Body of pancreas (tissue), 4 donors: ENCODE results near the gene OGT. TPM values are rescaled to one million over a fixed set of nuclear protein-coding genes. Genes with fewer than 3 reads are reported as not detected.

ENCODE experiments used
- ATAC-seq: fragments of 150-250 bp; one replicate; pipeline ENCODE4 v1.9.1; 2016
- DNase-seq, 4 donors: peaks; one replicate each; pipeline ENCODE4 v3.0.0-alpha.2; 2019
- H3K27ac ChIP-seq, 4 donors: fragments of 200-600 bp; sonication (generic); 1 replicate in 3 of 4; 2 replicates in 1 of 4; pipeline versions ENCODE4 v1.5.1 to v1.6.1; 2016 to 2019; ENCODE audit warnings: mild to moderate bottlenecking in 1 of 4, mixed read lengths in 1 of 4, moderate library complexity in 1 of 4
- H3K27me3 ChIP-seq, 2 donors: fragments of 200-600 bp; sonication (generic); one replicate each; pipeline ENCODE4 v1.6.0; 2016; ENCODE audit warnings: mild to moderate bottlenecking in 1 of 2
- H3K36me3 ChIP-seq, 2 donors: fragments of 200-600 bp; sonication (generic); replicated peaks in 1 of 2; 2 replicates each; pipeline ENCODE4 v1.5.1; 2016; ENCODE audit warnings: low read depth in 2 of 2; ENCODE audit not compliant: insufficient read depth in 1 of 2
- H3K4me1 ChIP-seq: fragments of 200-600 bp; sonication (generic); one replicate; pipeline ENCODE4 v1.6.0; 2016
- H3K4me3 ChIP-seq, 2 donors: fragments of 200-600 bp; sonication (generic); 1 replicate in 1 of 2; 2 replicates in 1 of 2; pipeline ENCODE4 v1.5.1; 2016 to 2019
- H3K9me3 ChIP-seq, 3 donors: fragments of 200-600 bp; sonication (generic); 1 replicate in 2 of 3; 2 replicates in 1 of 3; pipeline ENCODE4 v1.5.1; 2016
- CTCF ChIP-seq, 7 experiments: fragments of 450-650 bp in 4 of 7; fragments of 200-600 bp in 3 of 7; sonication (generic) in 3 of 7; IDR thresholded peaks; one replicate each; pipeline ENCODE4 v1.5.1; 2016 to 2019; ENCODE audit warnings: antibody characterized with exemption in 7 of 7
- POLR2A ChIP-seq, 3 donors: fragments of 450-650 bp; IDR thresholded peaks; one replicate each; pipeline ENCODE4 v1.6.1; 2016; ENCODE audit warnings: antibody characterized with exemption in 3 of 3, mild to moderate bottlenecking in 2 of 3
- WGBS, 2 donors: methylation state at CpG; one replicate each; pipeline ENCODE4 v1.1.5; 2017; 5-methylcytosine and 5-hydroxymethylcytosine counted together
- intact Hi-C: fragments of 100-400 bp; cut with DNase I; formaldehyde crosslinking; loops from one replicate; pipeline ENCODE4 v1.15.1; 2023
- total RNA-seq, 2 donors: library from RNA; depleted of rRNA; stranded (reverse); fragments of >200 nt; gene quantifications; one replicate each; pipeline ENCODE4 v1.1.0, GENCODE V29; 2016

OGT gene
- total RNA-seq, 2 donors from 2014 or later, result 180 to 184 TPM

- peak; percentile 15 to 48 (median 40) for DNase-seq
- no peaks in the 10 kb centered on the region for H3K36me3 ChIP-seq
- H3K4me3 ChIP-seq, result no peak within 1 kb of the TSS
- ATAC-seq, result no peak
- intact Hi-C loops, result no loop called here
- no peaks in the 10 kb centered on the region for H3K27me3 ChIP-seq
- TF ChIP-seq POLR2A (IDR thresholded peaks at IDR 0.05), result no peak
- no peak for TF ChIP-seq CTCF (IDR thresholded peaks at IDR 0.05)
- 75% methylated on average over 1 of the region's 4 CpGs; no CpG with 5 or more reads in 1 of the 2 donors for WGBS, 2 donors
- H3K27ac ChIP-seq, result no peak within 1 kb of the TSS
- H3K9me3 ChIP-seq, result no peaks in the 10 kb centered on the region
- peaks cover 13% of the 10 kb centered on the region for H3K4me1 ChIP-seq
Measured at GRCh38 chrX:71618303-71618721, 85.4 kb downstream of the OGT start, which contains the start of gene CXCR3. Gene CXCR3, minus strand, starts transcription at chrX:71618511. Its CDS starts 62 bp downstream, at chrX:71618449.

GRCh38 chrX:71618787-71619186 lies 85.9 kb downstream of the OGT start:
- H3K4me1 ChIP-seq, result peaks cover 13% of the 10 kb centered on the region
- H3K27me3 ChIP-seq, result no peaks in the 10 kb centered on the region
- 67 to 75% methylated on average over 1 to 3 of the region's 3 CpGs for WGBS, 2 donors
- H3K4me3 ChIP-seq, result no peak overlapping the region
- H3K27ac ChIP-seq, result no peak overlapping the region
- DNase-seq (no peak), ATAC-seq (no peak)
- intact Hi-C loops, result no loop called here
- H3K36me3 ChIP-seq, result no peaks in the 10 kb centered on the region
- H3K9me3 ChIP-seq, result no peaks in the 10 kb centered on the region
- TF ChIP-seq CTCF (IDR thresholded peaks at IDR 0.05) (no peak), POLR2A (IDR thresholded peaks at IDR 0.05) (no peak)

- Histone ChIP-seq H3K27me3 (no peaks in the 10 kb centered on the region), H3K36me3 (no peaks in the 10 kb centered on the region), H3K4me3 (no peak overlapping the region), H3K9me3 (no peaks in the 10 kb centered on the region), H3K4me1 (peaks cover 13% of the 10 kb centered on the region), H3K27ac (no peak overlapping the region)
- intact Hi-C loops, result no loop called here
- DNase-seq (no peak), ATAC-seq (no peak)
- no peak for TF ChIP-seq POLR2A (IDR thresholded peaks at IDR 0.05)
- 77 to 90% methylated on average over 8 of the region's 8 CpGs for WGBS, 2 donors
Measured at GRCh38 chrX:71619193-71619592, 86.3 kb downstream of the OGT start.

GRCh38 chrX:71619986-71620385 lies 87.1 kb downstream of the OGT start:
- Histone ChIP-seq H3K27ac (no peak overlapping the region), H3K9me3 (no peaks in the 10 kb centered on the region), H3K27me3 (no peaks in the 10 kb centered on the region), H3K4me3 (no peak overlapping the region), H3K4me1 (peaks cover 13% of the 10 kb centered on the region), H3K36me3 (no peaks in the 10 kb centered on the region)
- ATAC-seq (no peak), DNase-seq (no peak)
- intact Hi-C loops, result no loop called here
- WGBS, 2 donors, result 83% methylated on average over 1 of the region's 1 CpG; no CpG with 5 or more reads in 1 of the 2 donors
- no peak for TF ChIP-seq CTCF (IDR thresholded peaks at IDR 0.05)

- WGBS, 2 donors, result 50 to 64% methylated on average over 2 to 6 of the region's 6 CpGs
- no peaks in the 10 kb centered on the region for H3K36me3 ChIP-seq
- no peak for DNase-seq
- no peaks in the 10 kb centered on the region for H3K9me3 ChIP-seq
- no peak overlapping the region for H3K4me3 ChIP-seq
- ATAC-seq, result no peak
- H3K4me1 ChIP-seq, result peaks cover 13% of the 10 kb centered on the region
- peak overlapping the region in 1 of 4 donors; percentile 77 for H3K27ac ChIP-seq
- H3K27me3 ChIP-seq, result no peaks in the 10 kb centered on the region
- TF ChIP-seq POLR2A (IDR thresholded peaks at IDR 0.05), result no peak
- TF ChIP-seq CTCF (IDR thresholded peaks at IDR 0.05), result no peak
- intact Hi-C loops, result no loop called here
Measured at GRCh38 chrX:71621603-71622002, 88.7 kb downstream of the OGT start.
